OCI-LY3 (cell line): Measurements from ENCODE around the gene EYS.

Source experiments
- H2AFZ ChIP-seq: fragments of 200-600, 300-600 bp; shearing (Covaris generic); 2 replicates; pipeline ENCODE4 v1.6.0; 2014; ENCODE audit warnings: antibody characterized with exemption, low read depth, low read length
- H3K27ac ChIP-seq: fragments of 200-600, 300-600 bp; sonication (generic); 2 replicates; pipeline ENCODE4 v1.5.1; 2014; ENCODE audit warnings: mild to moderate bottlenecking, low read length, moderate library complexity, mixed read lengths
- H3K27me3 ChIP-seq: fragments of 200-600, 300-600 bp; sonication (generic); 2 replicates; pipeline ENCODE4 v1.6.1; 2014; ENCODE audit warnings: low read depth, low read length, mixed read lengths
- H3K36me3 ChIP-seq: fragments of 200-600, 300-600 bp; sonication (generic); replicated peaks from 2 replicates; pipeline ENCODE3; 2014; ENCODE audit warnings: low read depth, low read length, mixed read lengths
- H3K4me1 ChIP-seq: fragments of 300-600, 200-600 bp; sonication (generic); 2 replicates; pipeline ENCODE4 v1.6.1; 2014; ENCODE audit warnings: low read length, mixed read lengths
- H3K4me2 ChIP-seq: fragments of 200-600, 300-600 bp; sonication (generic); 2 replicates; pipeline ENCODE4 v1.6.1; 2014; ENCODE audit warnings: low read length, mixed read lengths
- H3K4me3 ChIP-seq: fragments of 300-600, 200-600 bp; sonication (generic); 2 replicates; pipeline ENCODE4 v1.5.1; 2014; ENCODE audit warnings: antibody characterized with exemption, mild to moderate bottlenecking, low read length, moderate library complexity
- H3K79me2 ChIP-seq: fragments of 300-600, 200-600 bp; shearing (Covaris generic); 2 replicates; pipeline ENCODE4 v1.6.1; 2014; ENCODE audit warnings: mild to moderate bottlenecking, low read length, mixed read lengths
- H3K9ac ChIP-seq: fragments of 300-600, 200-600 bp; shearing (Covaris generic); 2 replicates; pipeline ENCODE4 v1.6.0; 2014; ENCODE audit warnings: mild to moderate bottlenecking, low read length, moderate library complexity
- H3K9me3 ChIP-seq: fragments of 200-600, 300-600 bp; shearing (Covaris generic); 2 replicates; pipeline ENCODE4 v1.6.1; 2014; ENCODE audit warnings: low read length, mixed read lengths; ENCODE audit not compliant: insufficient read depth
- H4K20me1 ChIP-seq: fragments of 200-600, 300-600 bp; sonication (generic); 2 replicates; pipeline ENCODE4 v1.6.1; 2016; ENCODE audit warnings: low read length, mixed read lengths; ENCODE audit not compliant: insufficient read depth
- CTCF ChIP-seq: fragments of 200-600, 300-600 bp; sonication (generic); IDR thresholded peaks from 2 replicates; pipeline ENCODE4 v1.5.1; 2014; ENCODE audit warnings: antibody characterized with exemption, low read length, low read depth
- EZH2phosphoT487 ChIP-seq: fragments of 200-600 bp; shearing (Covaris generic); IDR thresholded peaks from 2 replicates; pipeline ENCODE4 v1.6.1; 2018; ENCODE audit warnings: antibody characterized with exemption, mixed run types, low read depth

The EYS gene

GRCh38 chr6:64325093-64325492, 1381.9 kb downstream of the EYS start:
- no peaks in the 10 kb centered on the region for H3K27me3 ChIP-seq
- TF ChIP-seq CTCF = no peak
- TF ChIP-seq EZH2phosphoT487 = no peak
- peaks cover 5% of the 10 kb centered on the region for H3K36me3 ChIP-seq
- no peaks in the 10 kb centered on the region for H3K4me1 ChIP-seq
- no peaks in the 10 kb centered on the region for H3K79me2 ChIP-seq
- no peak overlapping the region for H2AFZ ChIP-seq
- no peak overlapping the region for H3K4me3 ChIP-seq
- no peak overlapping the region for H3K9ac ChIP-seq
- no peak overlapping the region for H3K4me2 ChIP-seq
- no peaks in the 10 kb centered on the region for H3K9me3 ChIP-seq
- no peak overlapping the region for H3K27ac ChIP-seq
- H4K20me1 ChIP-seq = no peaks in the 10 kb centered on the region

- TF ChIP-seq CTCF = no peak
- no peak for TF ChIP-seq EZH2phosphoT487
Measured at GRCh38 chr6:64310214-64310613, 1396.8 kb downstream of the EYS start.

GRCh38 chr6:64301307-64302236, 1405.5 kb downstream of the EYS start:
- Histone ChIP-seq H3K79me2 (no peaks in the 10 kb centered on the region), H2AFZ (no peak overlapping the region)

More at GRCh38 chr6:64310214-64310613, 1396.8 kb downstream of the EYS start:
- H3K79me2 ChIP-seq = no peaks in the 10 kb centered on the region
- 0 out of 2 replicates have a peak, but pooled peaks cover 4% of the 10 kb centered on the region for H3K9me3 ChIP-seq
- no peak overlapping the region for H2AFZ ChIP-seq
- H3K4me1 ChIP-seq = no peaks in the 10 kb centered on the region
- no peak overlapping the region for H3K9ac ChIP-seq
- no peak overlapping the region for H3K4me3 ChIP-seq
- H4K20me1 ChIP-seq = no peaks in the 10 kb centered on the region
- H3K4me2 ChIP-seq = no peak overlapping the region
- H3K27me3 ChIP-seq = no peaks in the 10 kb centered on the region
- H3K27ac ChIP-seq = no peak overlapping the region
- H3K36me3 ChIP-seq = no peaks in the 10 kb centered on the region

More at GRCh38 chr6:64301307-64302236, 1405.5 kb downstream of the EYS start:
- H3K4me3 ChIP-seq = no peak overlapping the region
- TF ChIP-seq CTCF (no peak), EZH2phosphoT487 (no peak)
- no peaks in the 10 kb centered on the region for H3K4me1 ChIP-seq
- no peaks in the 10 kb centered on the region for H4K20me1 ChIP-seq
- no peaks in the 10 kb centered on the region for H3K36me3 ChIP-seq
- no peak overlapping the region for H3K27ac ChIP-seq
- no peaks in the 10 kb centered on the region for H3K9me3 ChIP-seq
- H3K27me3 ChIP-seq = no peaks in the 10 kb centered on the region
- no peak overlapping the region for H3K4me2 ChIP-seq
- H3K9ac ChIP-seq = no peak overlapping the region
